ENCODE data around the gene CFAP97D2. TPM values are rescaled to one million over a fixed set of nuclear protein-coding genes. Genes with fewer than 3 reads are reported as not detected.

Gene CFAP97D2
- total and polyA plus RNA-seq, 2 experiments from 2014 or later: not detected

DNA sequence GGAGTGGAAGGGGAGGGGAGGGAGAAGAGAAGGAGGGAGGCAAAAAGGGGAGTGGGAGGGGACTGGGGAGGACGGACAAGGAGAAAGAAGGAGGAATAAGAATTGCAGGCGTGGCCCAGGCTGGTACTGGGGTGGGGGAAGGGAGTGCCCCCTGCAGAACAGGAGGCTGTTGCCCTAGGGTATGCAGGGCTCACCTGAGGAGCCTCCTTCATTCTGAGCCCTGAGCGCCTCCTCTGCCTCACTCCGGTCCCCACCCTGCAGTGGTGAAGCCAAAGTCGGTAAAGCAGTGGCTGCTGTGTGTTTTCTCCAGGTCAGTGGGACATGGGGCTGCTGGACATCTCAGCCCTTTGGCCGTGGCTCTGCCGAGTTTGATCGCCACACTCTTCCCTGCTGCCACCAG, 46.6 kb downstream of the CFAP97D2 start:
- 93% methylated on average over 2 of the region's 8 CpGs for WGBS (ENCODE audit: low lambda C conversion rate, missing lambda C conversion rate)

DNA sequence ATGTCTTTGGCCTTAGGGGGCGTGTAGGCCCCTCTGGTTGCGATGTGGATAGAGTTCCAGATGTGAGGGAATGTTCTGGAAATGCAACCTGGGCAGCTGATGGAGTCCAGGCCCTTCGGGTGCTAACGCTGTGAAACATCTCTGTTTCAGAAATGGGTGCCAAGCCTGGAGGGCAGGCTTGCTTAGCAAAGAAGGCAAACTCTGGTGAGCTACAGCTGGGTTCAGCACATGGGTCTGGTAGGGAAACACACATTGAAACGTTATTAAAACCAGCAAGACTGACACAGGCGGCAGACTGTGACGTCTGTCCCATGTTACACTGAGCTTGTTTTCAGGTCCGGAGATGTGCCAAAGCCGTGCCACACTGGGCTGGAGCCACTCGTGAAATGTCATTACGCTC, 47.0 kb downstream of the CFAP97D2 start:
- Histone ChIP-seq H3K27me3 (peaks cover 7% of the 10 kb centered on the region), H3K36me3 (replicated peaks; ENCODE audit: insufficient read depth, low read depth) (no peaks in the 10 kb centered on the region), H3K9me3 (ENCODE audit: low read depth) (no peaks in the 10 kb centered on the region), H2AFZ (no peak overlapping the region), H3K4me1 (ENCODE audit: insufficient read depth) (peaks cover 9% of the 10 kb centered on the region), H3K27ac (no peak overlapping the region), H3K79me2 (no peaks in the 10 kb centered on the region), H3K4me2 (no peak overlapping the region), H3K4me3 (no peak overlapping the region), H3K9me2 (replicated peaks; ENCODE audit: insufficient read depth) (no peaks in the 10 kb centered on the region), H4K20me1 (ENCODE audit: insufficient read depth, poor library complexity, severe bottlenecking) (no peaks in the 10 kb centered on the region)
- DNase-seq (ENCODE audit: low spot score): no peak
- TF ChIP-seq EZH2 (IDR thresholded peaks at IDR 0.05; ENCODE audit: borderline replicate concordance) (no peak), EZH2phosphoT487 (IDR thresholded peaks at IDR 0.05; ENCODE audit: low read depth, severe bottlenecking, unreplicated experiment) (no peak)
- TF ChIP-seq, protein P1, sequence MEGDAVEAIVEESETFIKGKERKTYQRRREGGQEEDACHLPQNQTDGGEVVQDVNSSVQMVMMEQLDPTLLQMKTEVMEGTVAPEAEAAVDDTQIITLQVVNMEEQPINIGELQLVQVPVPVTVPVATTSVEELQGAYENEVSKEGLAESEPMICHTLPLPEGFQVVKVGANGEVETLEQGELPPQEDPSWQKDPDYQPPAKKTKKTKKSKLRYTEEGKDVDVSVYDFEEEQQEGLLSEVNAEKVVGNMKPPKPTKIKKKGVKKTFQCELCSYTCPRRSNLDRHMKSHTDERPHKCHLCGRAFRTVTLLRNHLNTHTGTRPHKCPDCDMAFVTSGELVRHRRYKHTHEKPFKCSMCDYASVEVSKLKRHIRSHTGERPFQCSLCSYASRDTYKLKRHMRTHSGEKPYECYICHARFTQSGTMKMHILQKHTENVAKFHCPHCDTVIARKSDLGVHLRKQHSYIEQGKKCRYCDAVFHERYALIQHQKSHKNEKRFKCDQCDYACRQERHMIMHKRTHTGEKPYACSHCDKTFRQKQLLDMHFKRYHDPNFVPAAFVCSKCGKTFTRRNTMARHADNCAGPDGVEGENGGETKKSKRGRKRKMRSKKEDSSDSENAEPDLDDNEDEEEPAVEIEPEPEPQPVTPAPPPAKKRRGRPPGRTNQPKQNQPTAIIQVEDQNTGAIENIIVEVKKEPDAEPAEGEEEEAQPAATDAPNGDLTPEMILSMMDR (IDR thresholded peaks at IDR 0.05; ENCODE audit: poor library complexity): no peak
- WGBS (ENCODE audit: low lambda C conversion rate, missing lambda C conversion rate): 82% methylated on average over 7 of the region's 11 CpGs

More for the DNA sequence above, 46.6 kb downstream of the CFAP97D2 start:
- no peak overlapping the region for H2AFZ ChIP-seq
- H3K79me2 ChIP-seq: no peaks in the 10 kb centered on the region
- peaks cover 9% of the 10 kb centered on the region for H3K4me1 ChIP-seq (ENCODE audit: insufficient read depth)
- H3K27ac ChIP-seq: no peak overlapping the region
- no peak for DNase-seq (ENCODE audit: low spot score)
- H3K9me2 ChIP-seq (replicated peaks; ENCODE audit: insufficient read depth): no peaks in the 10 kb centered on the region
- no peaks in the 10 kb centered on the region for H3K36me3 ChIP-seq (replicated peaks; ENCODE audit: insufficient read depth, low read depth)
- no peak overlapping the region for H3K4me2 ChIP-seq
- TF ChIP-seq EZH2 (IDR thresholded peaks at IDR 0.05; ENCODE audit: borderline replicate concordance): no peak
- TF ChIP-seq, protein P1 (IDR thresholded peaks at IDR 0.05; ENCODE audit: poor library complexity): no peak
- no peak for TF ChIP-seq EZH2phosphoT487 (IDR thresholded peaks at IDR 0.05; ENCODE audit: low read depth, severe bottlenecking, unreplicated experiment)
- H3K4me3 ChIP-seq: no peak overlapping the region
- no peaks in the 10 kb centered on the region for H4K20me1 ChIP-seq (ENCODE audit: insufficient read depth, poor library complexity, severe bottlenecking)
- H3K27me3 ChIP-seq: peaks cover 4% of the 10 kb centered on the region
- no peaks in the 10 kb centered on the region for H3K9me3 ChIP-seq (ENCODE audit: low read depth)

DNA sequence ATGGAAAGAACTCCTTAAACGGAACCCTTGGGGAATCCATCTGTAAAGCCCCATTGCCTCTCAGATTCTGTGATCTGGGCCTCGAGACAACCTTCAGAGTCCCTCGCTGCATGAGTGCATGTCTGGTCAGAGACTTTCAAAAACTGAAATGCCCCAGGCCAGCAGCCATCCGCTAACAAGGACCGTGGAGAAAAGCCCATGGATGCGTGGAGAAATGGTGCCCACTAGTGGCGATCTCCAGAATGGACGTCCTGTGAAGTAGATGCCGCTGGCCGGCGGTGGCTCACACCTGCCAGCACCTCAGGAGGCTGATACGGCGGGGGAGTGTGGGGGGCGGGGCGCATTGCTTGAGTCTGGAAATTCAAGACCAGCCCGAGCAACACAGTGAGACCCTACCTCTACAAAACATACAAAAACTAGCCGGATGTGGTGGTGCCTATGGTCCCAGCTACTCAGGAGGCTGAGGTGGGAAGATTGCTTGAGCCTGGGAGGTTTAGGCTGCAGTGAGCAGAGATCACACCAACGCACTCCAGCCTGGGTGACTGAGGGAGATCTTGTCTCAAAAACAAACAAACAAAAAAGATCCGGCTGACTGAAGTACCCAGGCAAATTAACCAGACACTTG, 47.8 kb downstream of the CFAP97D2 start:
- Histone ChIP-seq H3K36me3 (replicated peaks; ENCODE audit: insufficient read depth, low read depth) (no peaks in the 10 kb centered on the region), H3K9me2 (replicated peaks; ENCODE audit: insufficient read depth) (no peaks in the 10 kb centered on the region), H3K27ac (no peak overlapping the region), H2AFZ (no peak overlapping the region), H3K4me1 (ENCODE audit: insufficient read depth) (peaks cover 9% of the 10 kb centered on the region), H3K4me2 (no peak overlapping the region), H4K20me1 (ENCODE audit: insufficient read depth, poor library complexity, severe bottlenecking) (no peaks in the 10 kb centered on the region), H3K9me3 (ENCODE audit: low read depth) (no peaks in the 10 kb centered on the region), H3K27me3 (peaks cover 7% of the 10 kb centered on the region), H3K4me3 (no peak overlapping the region), H3K79me2 (no peaks in the 10 kb centered on the region)
- 7% methylated on average over 15 of the region's 19 CpGs for WGBS (ENCODE audit: low lambda C conversion rate, missing lambda C conversion rate)
- TF ChIP-seq EZH2 (IDR thresholded peaks at IDR 0.05; ENCODE audit: borderline replicate concordance): no peak
- TF ChIP-seq, protein P1 (IDR thresholded peaks at IDR 0.05; ENCODE audit: poor library complexity): peak; percentile 97
- DNase-seq (ENCODE audit: low spot score): peak; percentile 91
